Hematopoietic multipotent progenitor cell treated with erythropoietin and hydrocortisone succinate and interleukin-3 and kit ligand, for 15 days (in vitro differentiated cells): ENCODE measurements around the gene NEK7.

Experiments used
- DNase-seq: peaks from one replicate; pipeline ENCODE4 v3.0.0-alpha.2; 2015; ENCODE audit warnings: low spot score

The NEK7 gene

GRCh38 chr1:198350456-198350855 is 193.7 kb downstream of the NEK7 start:
- no peak for DNase-seq

- no peak for DNase-seq
These were observed 196.3 kb downstream of the NEK7 start for GRCh38 chr1:198352975-198353695.

GRCh38 chr1:198357937-198358336 is 201.1 kb downstream of the NEK7 start:
- DNase-seq: no peak

- peak; percentile 25 for DNase-seq
These were observed 202.3 kb downstream of the NEK7 start for GRCh38 chr1:198359024-198359653.

GRCh38 chr1:198360208-198360729 is 203.5 kb downstream of the NEK7 start:
- DNase-seq: no peak

- no peak for DNase-seq
These were observed 204.5 kb downstream of the NEK7 start for GRCh38 chr1:198361237-198361767.

- DNase-seq: no peak
These were observed 206.9 kb downstream of the NEK7 start for GRCh38 chr1:198363625-198364151.

GRCh38 chr1:198364471-198364870 is 207.7 kb downstream of the NEK7 start:
- DNase-seq: no peak

- no peak for DNase-seq
These were observed 210.5 kb downstream of the NEK7 start for GRCh38 chr1:198367296-198367695.

GRCh38 chr1:198370996-198371395 is 214.2 kb downstream of the NEK7 start:
- DNase-seq: no peak
